ENCODE measurements around the gene RBM42. TPM values are rescaled to one million over a fixed set of nuclear protein-coding genes. Genes with fewer than 3 reads are reported as not detected.

Gene RBM42
- total and polyA plus RNA-seq, 2 of the 13 experiments (the other 11 are each of a cell fraction or from before 2014, with no cell fraction given): 27.2 to 55.3 TPM

DNA sequence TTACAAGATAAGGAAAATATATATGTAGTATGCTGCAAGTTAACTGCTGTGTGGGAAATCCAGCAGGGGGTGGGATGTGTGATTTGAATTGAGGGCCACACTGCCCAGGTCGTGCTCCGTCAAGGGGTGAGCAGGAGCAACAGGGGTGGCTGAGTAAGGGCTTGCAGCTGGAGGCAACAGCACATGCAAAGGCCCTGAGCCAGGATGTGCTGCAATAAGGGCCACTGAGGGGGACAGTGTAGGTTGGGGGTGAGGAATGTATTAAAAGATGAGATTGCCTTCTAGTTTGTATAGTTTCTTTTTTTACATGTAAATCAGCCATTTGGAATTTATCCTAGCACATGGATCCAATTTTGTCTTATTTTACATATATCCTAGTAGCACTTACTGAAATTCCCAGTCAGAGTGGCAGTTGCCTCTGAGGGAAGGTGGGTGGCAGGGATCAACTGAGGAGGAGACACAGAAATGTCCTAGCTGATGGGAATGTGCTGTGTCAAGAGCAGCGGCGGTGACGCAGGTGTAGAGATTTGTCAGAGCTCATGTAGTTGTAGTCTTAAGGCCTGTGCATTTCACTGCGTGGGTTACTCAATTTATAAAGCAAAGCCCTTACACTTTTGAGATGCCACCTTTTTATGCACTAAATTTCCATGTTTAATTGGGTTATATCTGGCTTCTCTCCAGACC is 5.4 kb upstream of the RBM42 start:
- CTCF ChIA-PET (ENCODE audit: low intra/inter-chr PET ratio, low total read pairs): no interaction called here
- no peaks in the 10 kb centered on the region; a peak in 1 of 5 replicates for H3K27me3 ChIP-seq (ENCODE audit: control insufficient read depth in 1 of 2, insufficient read depth in 2 of 2, low read length in 2 of 2)
- no peak overlapping the region for H3K9ac ChIP-seq (ENCODE audit: insufficient read depth, low read depth, low read length)
- no peak for DNase-seq (ENCODE audit: low spot score)
- in situ Hi-C loops (cut with HindIII; ENCODE audit: extremely low pct_ligation_motif_present, low pct_unique_long_range_greater_than_20kb): no loop called here
- 98% methylated on average over 6 of the region's 6 CpGs for WGBS (ENCODE audit: low lambda C conversion rate)
- no peaks in the 10 kb centered on the region for H4K20me1 ChIP-seq (ENCODE audit: insufficient read depth, low read length)
- H3K4me3 ChIP-seq (replicated peaks in 1 of 3; ENCODE audit: insufficient read depth in 1 of 3, low read depth in 2 of 3, low read length in 3 of 3): no peak overlapping the region
- intact Hi-C loops (cut with micrococcal nuclease; ENCODE audit: unreplicated experiment): no loop called here
- no peaks in the 10 kb centered on the region for H3K79me2 ChIP-seq (ENCODE audit: insufficient read depth, low read length)
- peaks cover 0 to 2% of the 10 kb centered on the region in 2 experiments; a peak in 1 of 5 replicates for H3K36me3 ChIP-seq (replicated peaks in 1 of 2; ENCODE audit: control insufficient read depth in 1 of 2, insufficient read depth in 2 of 2, low read length in 2 of 2)
- H3K4me1 ChIP-seq (ENCODE audit: insufficient read depth, low read length): peaks cover 18% of the 10 kb centered on the region
- FAIRE-seq: no peak
- ATAC-seq: no peak
- no peaks in the 10 kb centered on the region for H3K9me3 ChIP-seq (ENCODE audit: low read length)
- H3K27ac ChIP-seq (ENCODE audit: extremely low read length, insufficient read depth, low read length): no peak overlapping the region
- no peak overlapping the region for H3K4me2 ChIP-seq (ENCODE audit: low read depth, low read length)
- H2AFZ ChIP-seq (ENCODE audit: low read length): no peak overlapping the region
- TSS peak; percentile 33 for BruUV-seq (replicated peaks)
- POLR2A ChIA-PET: no interaction called here
- TF ChIP-seq ZNF790 (CRISPR knock-in tag; IDR thresholded peaks at IDR 0.05; ENCODE audit: borderline replicate concordance): no peak
- no peak for TF ChIP-seq KLF16 (CRISPR knock-in tag; IDR thresholded peaks at IDR 0.05)

DNA sequence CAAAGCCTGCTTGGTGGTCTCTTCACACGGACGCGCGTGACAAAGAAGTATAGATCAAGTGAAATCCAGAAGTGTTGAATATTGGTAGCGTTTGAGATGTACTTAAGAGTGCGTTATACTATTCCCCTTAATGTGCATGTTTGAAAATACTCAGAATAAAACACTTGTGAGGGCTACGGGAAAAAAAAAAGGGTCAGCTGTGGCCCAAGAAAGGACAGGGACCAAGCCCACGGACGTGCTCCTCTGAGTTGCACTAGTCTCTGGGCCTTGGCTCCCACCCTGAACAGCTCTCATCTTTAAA is 622 bp upstream of the RBM42 start:
- DNase-seq (ENCODE audit: low spot score): no peak
- 46% methylated on average over 9 of the region's 9 CpGs for WGBS (ENCODE audit: low lambda C conversion rate)
- intact Hi-C loops (cut with micrococcal nuclease; ENCODE audit: unreplicated experiment) (no loop called here), in situ Hi-C loops (cut with HindIII; ENCODE audit: extremely low pct_ligation_motif_present, low pct_unique_long_range_greater_than_20kb) (no loop called here)
- TF ChIP-seq BORCS8-MEF2B (CRISPR knock-in tag; IDR thresholded peaks at IDR 0.05): no peak
- TF ChIP-seq ZNF607 (CRISPR knock-in tag; IDR thresholded peaks at IDR 0.05; ENCODE audit: borderline replicate concordance): 0 out of 2 replicates have a peak, but pooled peaks have one; percentile 16
- TF ChIP-seq PCBP2 (optimal IDR thresholded peaks at IDR 0.05; ENCODE audit: low read depth, low read length, poor library complexity, severe bottlenecking): no peak
- TF ChIP-seq NR2F1 (CRISPR knock-in tag; IDR thresholded peaks at IDR 0.05): 0 out of 4 replicates have a peak, but pooled peaks of 1 of the 2 experiments have one; percentile 17
- no peak for TF ChIP-seq HOXA5 (CRISPR knock-in tag; IDR thresholded peaks at IDR 0.05)
- TF ChIP-seq ELF3 (CRISPR knock-in tag; IDR thresholded peaks at IDR 0.05): no peak
- TF ChIP-seq ZNF275 (CRISPR knock-in tag; IDR thresholded peaks at IDR 0.05; ENCODE audit: borderline replicate concordance): no peak
- no peak for TF ChIP-seq ARHGAP35 (CRISPR knock-in tag; IDR thresholded peaks at IDR 0.05; ENCODE audit: borderline replicate concordance)
- 0 out of 2 replicates have a peak, but pooled peaks have one; percentile 61 for TF ChIP-seq ZNF234 (CRISPR knock-in tag; conservative IDR thresholded peaks at IDR 0.05)
- peak; percentile 29; the same call in 1 of the 2 replicates for TF ChIP-seq ZNF441 (CRISPR knock-in tag; IDR thresholded peaks at IDR 0.05; ENCODE audit: borderline replicate concordance)
- TF ChIP-seq, protein P1, sequence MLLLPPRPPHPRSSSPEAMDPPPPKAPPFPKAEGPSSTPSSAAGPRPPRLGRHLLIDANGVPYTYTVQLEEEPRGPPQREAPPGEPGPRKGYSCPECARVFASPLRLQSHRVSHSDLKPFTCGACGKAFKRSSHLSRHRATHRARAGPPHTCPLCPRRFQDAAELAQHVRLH (CRISPR knock-in tag; IDR thresholded peaks at IDR 0.05; ENCODE audit: borderline replicate concordance, low read depth): no peak
- no peak for TF ChIP-seq HNRNPLL (IDR thresholded peaks at IDR 0.05; ENCODE audit: low read depth, low read length, poor library complexity, severe bottlenecking)
- peaks cover 18% of the 10 kb centered on the region; the same call in 1 of the 2 replicates for H3K4me1 ChIP-seq (ENCODE audit: insufficient read depth, low read length)
- H3K9me3 ChIP-seq (ENCODE audit: low read length): no peaks in the 10 kb centered on the region
- CTCF ChIA-PET (ENCODE audit: low intra/inter-chr PET ratio, low total read pairs): no interaction called here
- H3K9ac ChIP-seq (ENCODE audit: insufficient read depth, low read depth, low read length): peak overlapping the region; percentile 85
- peak overlapping the region; percentile 61 to 88 (median 78) for H3K4me3 ChIP-seq (replicated peaks in 1 of 3; ENCODE audit: insufficient read depth in 1 of 3, low read depth in 2 of 3, low read length in 3 of 3)
- TSS peak; percentile 100 for BruUV-seq (replicated peaks)
- POLR2A ChIA-PET: interaction anchor here (1.0 to 1.6 kb wide), 5 partner anchors 15 to 34 kb away, joined by 3 to 4 read pairs (median 4); partner anchors contain the start of genes COX6B1 and HAUS5
- H3K4me2 ChIP-seq (ENCODE audit: low read depth, low read length): peak overlapping the region; percentile 97
- peaks cover 16 to 26% of the 10 kb centered on the region in 2 experiments; a peak in 4 of 5 replicates for H3K36me3 ChIP-seq (replicated peaks in 1 of 2; ENCODE audit: control insufficient read depth in 1 of 2, insufficient read depth in 2 of 2, low read length in 2 of 2)
- no peaks in the 10 kb centered on the region; a peak in 1 of 5 replicates for H3K27me3 ChIP-seq (ENCODE audit: control insufficient read depth in 1 of 2, insufficient read depth in 2 of 2, low read length in 2 of 2)
- H3K79me2 ChIP-seq (ENCODE audit: insufficient read depth, low read length): peaks cover 10% of the 10 kb centered on the region
- no peak overlapping the region for H2AFZ ChIP-seq (ENCODE audit: low read length)
- no peak for FAIRE-seq
- ATAC-seq: no peak
- H4K20me1 ChIP-seq (ENCODE audit: insufficient read depth, low read length): no peaks in the 10 kb centered on the region
- H3K27ac ChIP-seq (ENCODE audit: extremely low read length, insufficient read depth, low read length): peak overlapping the region; percentile 90
